ENCODE data around the gene FUOM.
"Not testable (repeated sequence)": the region's sequence is repeated elsewhere in the genome, so short reads cannot be mapped to it uniquely, and the experiment has no call there.

Gene FUOM

GRCh38 chr10:133370030-133370786 lies 12.4 kb upstream of the FUOM start:
- FAIRE-seq (no peak), DNase-seq (ENCODE audit: low spot score) (no peak)

- no peak for DNase-seq (ENCODE audit: low spot score)
- FAIRE-seq, result no peak
Observed at GRCh38 chr10:133368153-133368552, 10.3 kb upstream of the FUOM start.

GRCh38 chr10:133367461-133367860 lies 9.6 kb upstream of the FUOM start:
- FAIRE-seq; DNase-seq (ENCODE audit: low spot score): not testable (repeated sequence)

GRCh38 chr10:133366751-133367150 lies 8.9 kb upstream of the FUOM start:
- DNase-seq (ENCODE audit: low spot score) (no peak), FAIRE-seq (no peak)

- no peak for DNase-seq (ENCODE audit: low spot score)
- no peak for FAIRE-seq
Observed at GRCh38 chr10:133366130-133366478, 8.3 kb upstream of the FUOM start.

GRCh38 chr10:133365461-133366129 lies 7.8 kb upstream of the FUOM start:
- DNase-seq (ENCODE audit: low spot score) (no peak), FAIRE-seq (no peak)

- no peak for FAIRE-seq
- no peak for DNase-seq (ENCODE audit: low spot score)
Observed at GRCh38 chr10:133364645-133365431, 7.0 kb upstream of the FUOM start.

- FAIRE-seq (no peak), DNase-seq (ENCODE audit: low spot score) (no peak)
Observed at GRCh38 chr10:133362846-133363245, 5.0 kb upstream of the FUOM start.

GRCh38 chr10:133361773-133362441 lies 4.1 kb upstream of the FUOM start:
- no peak for FAIRE-seq
- no peak for DNase-seq (ENCODE audit: low spot score)

- DNase-seq (ENCODE audit: low spot score), result no peak
- no peak for FAIRE-seq
Observed at GRCh38 chr10:133361227-133361626, 3.4 kb upstream of the FUOM start.

- DNase-seq (ENCODE audit: low spot score) (no peak), FAIRE-seq (no peak)
Observed at GRCh38 chr10:133359972-133360610, 2.3 kb upstream of the FUOM start.

- FAIRE-seq (no peak), DNase-seq (ENCODE audit: low spot score) (no peak)
Observed at GRCh38 chr10:133359554-133359971, 1.7 kb upstream of the FUOM start.

GRCh38 chr10:133358925-133359310 lies 1.1 kb upstream of the FUOM start:
- DNase-seq (ENCODE audit: low spot score) (no peak), FAIRE-seq (no peak)

GRCh38 chr10:133358162-133358924 lies 524 bp upstream of the FUOM start:
- DNase-seq (ENCODE audit: low spot score) (no peak), FAIRE-seq (no peak)

- no peak for FAIRE-seq
- DNase-seq (ENCODE audit: low spot score), result no peak
Observed at GRCh38 chr10:133356549-133357284, 1.1 kb downstream of the FUOM start.

- DNase-seq (ENCODE audit: low spot score), result no peak
- no peak for FAIRE-seq
Observed at GRCh38 chr10:133355991-133356390, 1.8 kb downstream of the FUOM start.

GRCh38 chr10:133355266-133355665 lies 2.6 kb downstream of the FUOM start:
- no peak for FAIRE-seq

GRCh38 chr10:133354672-133355240 lies 3.1 kb downstream of the FUOM start:
- no peak for DNase-seq (ENCODE audit: low spot score)
- no peak for FAIRE-seq

More at GRCh38 chr10:133355266-133355665, 2.6 kb downstream of the FUOM start:
- DNase-seq (ENCODE audit: low spot score), result no peak

GRCh38 chr10:133353988-133354605 lies 3.7 kb downstream of the FUOM start:
- FAIRE-seq, result no peak
- DNase-seq (ENCODE audit: low spot score), result no peak

All from urothelium cell line (cell line).